Endometrial microvascular endothelial cells (primary cell): Measurements from ENCODE around the gene WDR7. TPM values are rescaled to one million over a fixed set of nuclear protein-coding genes. Genes with fewer than 3 reads are reported as not detected.
"Not testable (repeated sequence)": the region's sequence is repeated elsewhere in the genome, so short reads cannot be mapped to it uniquely, and the experiment has no call there.

ENCODE experiments used
- in situ Hi-C: cut with HindIII; loops from 2 replicates; pipeline ENCODE4 v1.10.0; 2017; ENCODE audit warnings: low sequenced_read_pairs, low pct_unique_long_range_greater_than_20kb; ENCODE audit errors: inconsistent ontology term
- total RNA-seq: library from RNA; depleted of rRNA; stranded (reverse); fragments of >200 nt; gene quantifications from one replicate; pipeline ENCODE4 v1.2.3, GENCODE V29; 2015; ENCODE audit errors: inconsistent ontology term

WDR7 gene
- total RNA-seq, 1 donor from 2014 or later = 11.9 TPM

DNA sequence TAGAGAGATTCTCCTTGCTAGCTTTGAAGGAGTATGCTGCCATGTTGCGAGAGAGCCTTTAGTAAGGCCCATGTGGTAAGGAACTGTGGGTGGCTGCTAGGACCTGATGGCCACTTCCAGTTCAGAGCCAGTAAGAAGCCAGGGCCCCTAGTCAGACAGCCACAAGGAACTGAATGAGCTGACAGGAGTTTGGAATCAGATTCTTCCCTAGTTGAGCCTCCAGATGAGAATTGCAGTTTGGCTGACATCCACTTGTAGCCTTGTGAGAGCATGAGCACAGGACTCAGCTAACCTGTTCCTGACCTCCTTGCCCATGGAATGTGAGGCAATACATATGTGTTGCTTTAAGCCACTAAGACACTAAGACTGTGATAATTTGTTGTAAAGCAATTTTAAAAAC is 1.2 kb upstream of the WDR7 start:
- in situ Hi-C loops = no loop called here

DNA sequence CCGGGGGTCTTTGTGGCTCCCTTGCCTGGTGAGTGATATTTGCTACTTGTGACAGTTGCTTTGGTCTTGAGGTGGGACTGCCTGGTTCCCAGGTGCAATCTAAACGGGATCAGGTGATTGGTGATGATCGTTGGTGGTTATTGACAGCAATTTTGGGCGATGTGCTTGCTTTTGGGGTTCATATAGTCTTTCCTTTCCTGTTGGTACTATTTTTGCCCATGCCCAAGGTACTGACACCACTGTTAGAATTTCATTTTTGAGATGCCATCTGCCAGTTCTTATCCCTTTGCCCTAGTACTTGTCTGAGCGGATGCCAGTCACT is 573 bp downstream of the WDR7 start:
- in situ Hi-C loops = no loop called here

DNA sequence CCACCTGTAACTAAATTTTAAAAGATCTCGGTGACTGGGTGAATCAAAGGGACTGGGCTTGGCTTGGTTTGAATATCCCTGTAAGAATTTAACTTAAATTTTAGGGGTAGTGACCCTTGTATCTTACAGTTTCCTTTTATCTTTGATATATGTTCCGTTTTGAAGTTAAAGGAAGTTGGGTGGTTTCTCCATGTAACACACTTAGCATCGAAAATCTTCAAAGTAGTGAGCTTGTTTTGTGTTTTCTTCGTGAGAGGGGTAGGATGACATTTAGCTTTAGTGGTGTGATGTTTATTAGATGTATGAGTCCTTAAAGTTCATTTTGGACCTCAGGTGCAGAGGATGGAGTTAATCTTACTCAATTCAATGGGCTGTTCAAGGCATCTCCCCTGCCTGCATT is 1.6 kb downstream of the WDR7 start:
- in situ Hi-C loops = no loop called here

DNA sequence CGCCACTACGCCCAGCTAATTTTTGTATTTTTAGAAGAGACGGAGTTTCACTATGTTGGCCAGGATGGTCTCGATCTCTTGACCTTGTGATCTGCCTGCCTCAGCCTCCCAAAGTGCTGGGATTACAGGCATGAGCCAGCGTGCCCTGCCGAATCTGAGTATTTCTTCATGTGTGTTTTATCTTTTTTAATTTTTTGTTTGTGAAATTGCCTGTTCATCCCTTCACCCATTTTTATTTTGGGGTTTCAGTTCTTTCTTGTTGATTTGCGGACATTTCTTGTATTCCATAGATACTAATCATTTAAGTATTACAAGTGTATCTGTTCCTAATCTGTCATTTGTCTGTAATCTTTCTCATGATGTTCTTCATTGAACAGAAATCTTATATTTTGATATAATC is 3.1 kb downstream of the WDR7 start:
- in situ Hi-C loops = not testable (repeated sequence)

- in situ Hi-C loops = no loop called here
Measured at GRCh38 chr18:56658261-56658660, 7.1 kb downstream of the WDR7 start.

GRCh38 chr18:56659111-56659510 is 8.0 kb downstream of the WDR7 start:
- in situ Hi-C loops = no loop called here

GRCh38 chr18:56660655-56661054 is 9.5 kb downstream of the WDR7 start:
- in situ Hi-C loops = no loop called here

DNA sequence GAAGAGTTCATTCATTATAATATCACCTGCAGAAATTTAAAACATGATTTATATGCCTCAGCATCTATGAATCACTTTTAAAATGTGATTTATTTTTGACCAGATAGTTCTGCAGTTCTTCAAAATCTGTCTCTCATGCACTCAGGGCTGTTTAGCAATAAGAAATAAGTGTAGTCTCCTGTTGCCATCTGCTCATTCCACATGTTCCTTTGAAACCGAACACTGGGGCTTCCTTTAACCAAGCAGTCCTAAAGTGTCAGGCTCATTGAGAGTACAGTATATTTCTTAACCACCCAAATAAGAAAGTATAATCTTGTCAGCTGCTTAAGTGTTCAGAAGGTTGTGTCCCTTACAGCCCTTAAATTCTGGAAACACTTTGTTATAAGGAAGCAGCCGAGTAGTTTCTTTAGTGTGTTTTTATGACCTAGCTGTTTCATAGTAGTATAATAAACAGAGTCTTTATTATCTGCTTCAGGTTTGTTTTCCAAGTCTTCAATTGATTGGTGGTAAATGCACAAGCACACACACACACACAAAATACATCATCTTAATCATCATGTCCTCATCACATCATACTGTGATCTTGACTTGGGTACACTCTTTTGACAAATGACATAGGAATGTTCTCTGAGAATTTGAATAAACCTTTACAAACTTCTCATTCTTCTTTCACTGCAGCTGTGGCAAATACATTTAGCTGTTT is 10.4 kb downstream of the WDR7 start:
- in situ Hi-C loops = no loop called here

GRCh38 chr18:56662063-56662408 is 10.9 kb downstream of the WDR7 start:
- in situ Hi-C loops = no loop called here

DNA sequence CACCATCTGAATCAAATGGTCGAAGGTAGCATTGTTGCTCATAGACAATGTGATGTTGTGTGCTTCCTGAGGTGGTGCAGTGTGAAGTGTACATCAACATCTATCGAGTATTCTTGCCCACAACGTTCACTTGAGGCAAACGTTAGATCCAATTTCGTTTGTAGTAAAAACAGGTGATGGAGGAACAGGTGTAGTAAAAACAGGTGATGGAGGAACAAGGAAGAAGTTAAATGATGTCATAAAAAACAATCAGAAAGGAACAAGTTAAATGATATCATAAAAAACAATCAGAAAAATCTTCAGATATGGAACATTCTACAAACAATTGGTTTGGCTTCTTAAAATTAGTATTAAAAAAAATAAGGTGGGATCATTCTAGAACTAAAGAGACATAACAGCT is 11.3 kb downstream of the WDR7 start:
- in situ Hi-C loops = no loop called here

GRCh38 chr18:56662902-56663301 is 11.7 kb downstream of the WDR7 start:
- in situ Hi-C loops = no loop called here

DNA sequence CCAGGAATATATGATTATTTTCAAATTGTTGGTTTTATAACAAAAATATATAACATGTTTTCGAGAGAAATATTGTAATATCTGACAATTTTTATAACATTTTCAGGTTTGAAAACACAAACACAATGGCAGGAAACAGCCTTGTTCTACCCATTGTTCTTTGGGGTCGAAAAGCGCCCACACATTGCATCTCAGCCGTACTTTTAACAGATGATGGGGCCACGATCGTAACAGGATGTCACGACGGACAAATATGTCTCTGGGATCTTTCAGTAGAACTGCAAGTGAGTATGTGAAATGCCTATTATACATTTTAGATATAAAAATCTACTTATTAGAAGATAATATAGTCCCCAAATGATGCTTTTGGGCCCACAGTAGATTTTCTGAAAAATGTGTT is 21.2 kb downstream of the WDR7 start:
- in situ Hi-C loops = no loop called here

GRCh38 chr18:56672981-56673380 is 21.8 kb downstream of the WDR7 start:
- in situ Hi-C loops = no loop called here

GRCh38 chr18:56676639-56677038 is 25.5 kb downstream of the WDR7 start:
- in situ Hi-C loops = no loop called here

DNA sequence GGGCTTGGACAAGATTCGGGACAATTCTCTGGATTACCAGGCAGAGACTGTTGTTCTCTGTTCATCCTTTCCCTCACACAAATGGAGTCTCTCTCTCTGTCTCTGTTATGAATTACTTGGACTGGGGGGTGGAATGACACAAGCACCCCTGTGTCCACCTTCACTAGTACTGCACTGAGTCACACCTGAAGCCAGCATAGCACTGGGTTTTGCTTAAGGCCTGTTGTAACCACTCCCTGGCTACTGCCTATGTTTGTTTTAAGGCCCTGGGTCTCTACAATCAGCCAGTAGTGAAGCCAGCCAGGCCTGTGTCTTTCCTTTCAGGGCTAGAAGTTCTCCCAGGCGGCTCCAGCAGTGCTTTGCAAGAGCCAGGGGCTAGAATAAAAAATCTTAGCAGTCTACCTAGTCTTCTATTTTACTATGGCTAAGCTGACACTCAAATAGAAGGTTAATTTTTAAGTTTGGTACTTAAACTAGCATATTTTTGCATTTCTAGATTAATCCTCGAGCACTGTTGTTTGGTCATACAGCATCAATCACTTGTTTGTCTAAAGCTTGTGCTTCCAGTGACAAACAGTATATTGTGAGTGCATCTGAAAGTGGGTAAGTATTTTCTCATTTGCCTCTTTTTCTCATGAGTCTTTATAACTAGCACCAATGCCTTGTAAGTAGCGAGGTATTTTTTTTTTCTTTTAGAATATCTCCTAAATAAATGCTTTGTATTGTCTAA is 27.8 kb downstream of the WDR7 start:
- in situ Hi-C loops = no loop called here

DNA sequence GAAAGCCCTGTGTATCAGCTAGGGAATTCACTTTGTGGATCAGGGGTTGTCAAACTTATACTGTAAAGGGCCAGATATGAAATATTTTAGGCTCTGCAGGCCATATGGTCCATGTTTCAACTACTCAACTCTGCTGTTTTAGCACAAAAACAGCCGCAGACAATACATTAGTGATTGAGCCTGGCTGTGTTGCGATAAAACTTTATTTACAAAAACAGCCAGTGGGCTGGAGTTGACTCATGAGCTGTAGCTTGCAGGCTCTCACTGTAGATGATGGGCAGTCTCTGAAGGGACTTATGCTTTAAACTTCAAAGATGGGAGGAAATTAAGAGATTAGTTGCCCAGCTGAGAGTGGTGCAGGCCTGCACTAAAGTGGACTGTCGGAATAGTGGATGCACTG is 33.1 kb downstream of the WDR7 start:
- in situ Hi-C loops = no loop called here

DNA sequence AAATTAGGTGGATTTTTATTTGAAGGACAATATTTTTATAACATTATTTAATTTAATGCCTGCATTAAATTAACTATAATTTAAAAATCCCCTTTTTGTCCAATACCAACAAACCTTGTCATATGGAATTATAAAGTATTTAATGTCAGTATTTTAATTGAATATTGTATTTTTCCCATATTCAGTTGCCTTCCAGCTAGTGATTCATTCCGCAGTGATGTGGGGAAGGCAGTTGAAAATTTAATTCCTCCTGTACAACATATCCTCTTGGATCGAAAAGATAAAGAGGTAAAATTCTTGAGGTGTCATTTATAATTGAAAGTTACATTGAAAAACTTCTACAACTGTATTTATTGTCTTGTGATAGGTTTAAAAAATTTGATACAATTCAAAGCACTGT is 40.4 kb downstream of the WDR7 start:
- in situ Hi-C loops = no loop called here

DNA sequence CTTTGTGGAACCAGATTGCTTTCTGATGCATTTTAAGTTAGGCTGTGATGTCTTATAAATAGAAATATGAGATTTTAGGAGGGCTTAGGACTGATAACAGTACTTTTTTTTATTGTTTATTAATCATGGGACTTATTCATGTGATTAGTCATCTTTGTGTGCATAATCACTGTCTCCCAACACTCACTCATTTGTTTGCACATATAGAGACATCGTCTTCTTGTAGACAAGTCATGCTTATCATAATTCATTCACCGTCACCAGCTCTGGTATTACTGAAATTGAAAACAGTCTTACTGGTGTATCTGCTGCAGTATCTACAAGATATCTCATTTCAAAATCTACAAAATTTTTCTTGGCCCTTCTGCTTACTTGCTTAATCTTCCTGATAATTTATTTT is 45.8 kb downstream of the WDR7 start:
- in situ Hi-C loops = no loop called here

DNA sequence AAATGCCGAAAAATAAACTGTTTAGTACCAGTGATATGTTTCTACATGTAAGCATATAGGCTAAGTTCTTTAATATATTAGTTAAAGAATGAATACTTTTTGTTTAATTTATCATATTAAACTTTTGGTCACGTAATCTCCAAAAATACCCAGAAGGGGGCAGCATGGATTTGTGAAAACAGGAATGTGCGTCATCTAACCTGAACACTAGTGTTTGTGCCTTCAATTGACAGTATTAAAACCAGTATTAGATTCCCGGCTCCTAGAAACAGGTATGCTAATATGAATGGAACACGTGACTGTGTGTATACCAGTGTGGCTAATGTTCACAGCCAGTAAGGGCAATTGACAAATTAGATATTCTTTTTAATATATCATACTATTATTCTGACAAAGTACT is 51.8 kb downstream of the WDR7 start:
- in situ Hi-C loops = no loop called here

- in situ Hi-C loops = no loop called here
Measured at GRCh38 chr18:56709463-56709862, 58.3 kb downstream of the WDR7 start.
